HS-27A (cell line): ENCODE measurements around the gene SKAP1.
"Not testable (repeated sequence)": the region's sequence is repeated elsewhere in the genome, so short reads cannot be mapped to it uniquely, and the experiment has no call there.

Experiments used
- DNase-seq: peaks from one replicate; pipeline ENCODE4 v3.0.0-alpha.2; 2012; ENCODE audit warnings: low read depth, missing footprints

SKAP1 gene

GRCh38 chr17:48317732-48318131 lies 112.3 kb downstream of the SKAP1 start:
- no peak for DNase-seq

DNA sequence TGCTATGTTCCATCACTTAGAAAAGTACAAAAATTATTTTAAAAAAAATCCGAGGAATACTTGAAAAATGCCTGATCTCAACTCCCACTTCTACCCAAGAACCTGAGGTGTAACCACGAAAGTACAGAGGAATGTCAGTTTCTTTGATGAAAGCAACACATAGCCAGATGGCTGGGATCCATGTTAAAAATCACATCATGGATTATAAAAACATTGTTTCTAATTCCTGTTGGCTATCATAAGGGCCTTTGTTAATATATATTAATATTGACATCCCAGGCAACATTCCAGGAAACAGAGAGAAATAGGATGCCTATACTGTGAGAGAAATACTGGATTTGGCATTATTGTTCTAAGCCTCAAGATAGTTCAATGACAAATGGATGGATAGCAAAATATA lies 115.3 kb downstream of the SKAP1 start:
- DNase-seq = no peak

DNA sequence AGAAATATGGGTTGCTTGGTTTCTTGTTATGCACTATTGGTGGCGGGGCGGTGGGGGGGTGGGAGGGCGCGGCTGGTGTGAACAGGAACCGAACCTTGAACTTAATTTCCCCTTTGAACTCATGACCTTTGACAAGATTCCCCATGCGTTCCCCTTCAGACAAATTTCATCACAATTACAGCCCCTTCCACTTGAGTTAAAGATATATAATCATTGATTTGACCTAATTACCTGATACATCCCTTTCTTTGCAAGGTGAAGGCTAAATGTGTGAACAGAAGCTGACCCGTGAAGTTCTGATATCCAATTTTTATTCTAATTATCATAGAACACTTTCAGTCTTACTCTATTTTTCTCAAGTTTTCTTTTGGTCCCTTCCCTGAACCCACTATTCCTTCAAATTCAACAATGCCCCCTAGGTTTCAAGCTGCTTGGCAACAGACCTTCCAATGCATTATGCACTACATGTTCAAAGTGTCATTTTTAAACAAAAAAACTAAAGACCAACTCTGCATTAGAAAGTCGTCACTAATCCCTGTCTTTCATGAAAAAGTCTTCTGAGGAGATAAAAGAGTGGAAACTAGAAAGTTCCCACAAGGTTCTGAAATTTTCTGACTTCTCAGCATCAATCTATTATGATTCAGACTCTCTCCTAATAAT lies 116.8 kb downstream of the SKAP1 start:
- DNase-seq = no peak

GRCh38 chr17:48311324-48311723 lies 118.7 kb downstream of the SKAP1 start:
- DNase-seq = no peak

DNA sequence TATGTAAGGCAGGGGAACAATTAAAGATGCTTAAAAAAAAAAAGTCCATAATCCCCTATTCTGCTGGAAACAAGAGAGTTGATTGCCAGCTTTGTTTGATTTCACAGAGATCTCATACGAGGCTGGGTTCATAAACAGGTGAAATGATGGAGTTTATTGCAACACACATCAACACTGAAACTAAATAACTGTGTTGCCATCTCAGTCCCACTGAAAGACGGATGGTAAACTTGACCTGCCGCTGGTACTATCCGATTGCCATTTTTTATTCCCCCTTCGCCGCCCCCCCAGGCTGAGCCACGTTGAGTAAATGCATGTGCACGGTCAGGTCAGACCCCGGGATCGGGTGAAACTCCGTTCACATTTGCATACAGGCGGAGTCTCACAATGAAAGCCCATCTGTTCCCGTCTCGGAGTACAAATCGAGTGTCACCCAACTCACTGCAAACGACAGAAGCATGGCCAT lies 119.2 kb downstream of the SKAP1 start:
- no peak for DNase-seq

DNA sequence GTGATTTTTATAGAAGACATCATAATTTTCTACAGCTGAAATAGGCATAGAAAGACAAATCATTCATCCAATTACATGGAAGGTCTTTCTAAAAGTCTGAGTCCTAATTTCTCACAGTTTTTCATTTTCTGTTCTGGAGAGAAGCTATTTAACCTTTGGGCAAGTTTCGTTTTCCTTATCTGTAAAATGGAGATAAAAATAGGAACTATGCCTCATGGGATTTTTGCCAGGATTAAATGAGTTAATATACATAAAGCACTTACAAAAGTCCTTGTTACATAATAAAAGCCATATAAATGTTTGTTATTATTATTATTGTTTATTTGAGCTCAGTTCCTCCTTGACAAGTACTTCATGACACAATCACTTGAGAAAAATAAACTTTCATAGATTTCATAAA lies 121.4 kb downstream of the SKAP1 start:
- DNase-seq = no peak

GRCh38 chr17:48307814-48308411 lies 122.1 kb downstream of the SKAP1 start:
- DNase-seq = peak; percentile 17

DNA sequence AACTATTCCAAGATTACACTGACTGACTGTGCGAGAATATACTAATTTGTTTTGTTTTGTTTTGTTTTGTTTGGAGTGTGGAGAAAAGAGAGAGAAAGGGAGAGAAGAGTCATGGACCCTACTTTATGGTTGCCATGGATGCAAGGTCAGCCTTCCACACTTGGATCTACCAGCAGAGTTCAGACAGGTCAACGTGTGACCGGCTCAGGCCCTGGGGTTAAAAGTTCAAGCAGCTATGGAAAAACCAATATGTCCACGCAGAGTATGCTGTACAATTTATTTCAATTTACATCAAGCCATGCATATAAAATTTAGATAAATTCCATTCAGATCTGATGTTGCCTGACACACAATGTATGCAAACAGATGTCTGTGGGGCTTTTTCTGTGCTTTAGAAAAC lies 122.8 kb downstream of the SKAP1 start:
- DNase-seq = no peak

- no peak for DNase-seq
Observed at GRCh38 chr17:48301002-48301401, 129.0 kb downstream of the SKAP1 start.

DNA sequence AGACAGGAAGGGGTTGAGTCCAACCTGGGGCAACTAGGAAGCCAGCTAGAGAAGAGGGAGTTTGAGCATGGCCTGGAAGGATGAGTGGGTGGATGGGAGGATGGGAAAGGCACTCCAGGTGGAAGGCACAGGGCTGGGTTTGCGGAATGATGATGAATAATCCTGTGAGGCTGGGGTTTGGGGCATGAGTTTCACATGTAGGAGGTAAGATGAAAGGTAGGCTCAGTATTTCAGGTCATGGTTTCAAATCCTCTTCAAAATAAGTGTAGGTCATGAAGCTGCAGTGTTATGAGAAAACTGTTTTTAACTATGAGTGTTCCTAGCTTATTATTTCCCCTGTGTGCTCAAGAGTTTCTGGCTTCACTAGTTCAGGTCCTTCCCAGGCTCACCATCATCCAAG lies 130.3 kb downstream of the SKAP1 start:
- DNase-seq = no peak

DNA sequence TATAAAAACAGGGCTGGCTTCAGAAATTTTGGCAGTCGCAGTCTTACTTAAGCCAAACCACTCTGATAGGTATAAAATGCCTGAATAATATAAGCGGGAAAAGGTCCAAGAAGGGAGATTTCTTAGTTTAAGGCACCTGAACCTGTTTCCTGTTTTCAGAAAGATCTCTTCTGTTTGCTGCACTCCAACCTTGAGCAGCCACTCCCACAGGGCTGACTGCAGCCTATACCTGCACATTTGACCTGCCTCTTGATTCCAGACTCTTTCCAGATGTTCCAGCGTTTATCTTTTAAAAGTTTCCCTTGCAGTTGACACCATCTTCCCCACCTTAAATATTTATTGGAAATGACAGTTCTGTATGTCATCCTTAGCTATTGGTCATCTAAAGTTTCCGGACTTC lies 132.2 kb downstream of the SKAP1 start:
- no peak for DNase-seq

DNA sequence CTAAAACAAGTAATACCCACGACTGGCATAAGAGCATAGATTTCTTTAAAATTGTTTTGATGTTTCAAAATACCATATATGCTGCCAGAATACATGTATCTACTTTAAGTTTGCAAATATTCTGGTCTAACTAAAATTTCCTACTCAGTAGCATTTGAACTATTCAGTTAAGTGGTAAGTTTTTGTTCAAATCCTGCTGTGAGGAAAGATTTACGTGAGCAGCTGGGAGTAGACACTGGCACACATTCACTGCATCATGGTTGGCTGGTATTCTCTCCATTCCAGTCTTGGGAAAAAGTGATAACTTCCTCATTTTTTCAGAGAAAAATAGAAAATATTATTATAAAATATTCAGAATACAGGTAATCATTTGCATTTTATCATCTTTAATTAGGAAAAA lies 133.6 kb downstream of the SKAP1 start:
- DNase-seq = no peak

- no peak for DNase-seq
Observed at GRCh38 chr17:48295362-48296288, 134.4 kb downstream of the SKAP1 start.

GRCh38 chr17:48294806-48295361 lies 135.1 kb downstream of the SKAP1 start:
- no peak for DNase-seq

DNA sequence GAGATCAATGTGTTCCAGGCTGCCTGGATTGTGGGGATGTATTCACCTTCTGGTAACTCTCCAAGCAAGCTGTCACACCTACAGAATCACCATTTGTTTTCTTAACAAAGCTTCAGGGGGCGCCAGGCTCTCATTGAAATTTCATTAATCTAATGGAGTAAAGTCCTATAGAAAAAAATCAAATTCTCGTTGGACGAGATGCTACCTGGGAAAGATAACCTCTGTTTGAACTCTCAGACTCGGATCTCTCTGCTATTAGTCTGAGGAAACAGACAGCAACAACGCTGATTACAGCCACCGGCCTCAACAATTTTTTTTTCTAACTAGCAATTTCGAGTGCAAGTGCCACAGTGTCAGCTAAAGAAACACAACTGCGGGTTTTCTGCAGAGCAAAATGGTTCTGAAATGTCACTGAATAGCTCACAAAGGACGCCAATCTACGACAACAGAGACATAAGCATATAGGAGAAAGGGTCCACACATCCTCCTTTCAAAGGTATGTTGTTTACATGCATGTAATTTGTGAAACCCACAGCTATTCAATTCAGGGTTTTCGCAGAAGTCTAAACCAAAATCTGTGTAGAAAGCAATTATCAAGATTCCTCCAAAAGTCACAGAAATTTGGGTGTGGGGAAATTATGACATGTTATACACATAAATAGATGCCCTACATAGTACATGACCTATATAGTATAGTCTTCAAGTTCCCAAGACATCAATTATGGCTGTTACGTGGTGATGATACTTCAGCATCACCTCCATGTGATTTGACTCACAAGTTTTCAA lies 135.8 kb downstream of the SKAP1 start:
- no peak for DNase-seq

- DNase-seq = no peak
Observed at GRCh38 chr17:48293319-48294019, 136.5 kb downstream of the SKAP1 start.

DNA sequence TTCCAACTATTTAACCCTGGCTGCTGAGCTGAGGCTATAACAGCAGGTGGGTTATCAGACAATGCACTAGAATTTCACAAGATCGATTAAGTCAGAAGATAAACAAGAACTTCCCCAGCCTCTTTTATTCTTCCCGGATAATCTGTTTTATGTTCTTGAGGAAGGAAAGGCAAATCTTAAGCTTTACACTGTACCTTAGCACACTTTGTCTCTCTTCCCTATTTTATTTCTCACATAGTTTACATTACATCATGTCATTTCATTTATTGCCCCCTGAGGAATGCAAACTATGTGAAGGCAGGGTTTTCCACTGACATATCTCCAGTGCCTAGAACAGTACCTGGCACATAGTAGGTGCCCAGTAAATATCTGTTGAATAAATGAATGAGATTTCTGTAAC lies 139.6 kb downstream of the SKAP1 start:
- DNase-seq = no peak

- DNase-seq = not testable (repeated sequence)
Observed at GRCh38 chr17:48286917-48287316, 143.1 kb downstream of the SKAP1 start.

DNA sequence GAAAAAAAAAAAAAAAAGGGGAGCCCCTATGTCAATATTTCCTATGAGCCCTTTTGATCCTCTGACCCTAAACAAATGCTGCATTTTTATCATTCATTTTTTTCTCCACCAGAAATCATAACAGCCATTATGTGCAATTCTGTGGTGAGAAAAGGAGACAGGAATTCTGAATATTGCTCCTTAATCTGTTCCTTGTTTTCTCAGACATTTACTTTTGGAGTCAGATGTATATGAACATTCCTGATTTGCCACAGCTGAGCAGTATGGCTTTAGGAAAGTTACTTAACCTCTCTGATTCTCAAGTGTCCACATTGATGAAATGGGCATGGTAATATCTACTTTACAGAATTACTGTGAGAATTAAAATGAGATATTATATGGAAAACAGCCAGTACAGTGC lies 144.4 kb downstream of the SKAP1 start:
- DNase-seq = no peak

DNA sequence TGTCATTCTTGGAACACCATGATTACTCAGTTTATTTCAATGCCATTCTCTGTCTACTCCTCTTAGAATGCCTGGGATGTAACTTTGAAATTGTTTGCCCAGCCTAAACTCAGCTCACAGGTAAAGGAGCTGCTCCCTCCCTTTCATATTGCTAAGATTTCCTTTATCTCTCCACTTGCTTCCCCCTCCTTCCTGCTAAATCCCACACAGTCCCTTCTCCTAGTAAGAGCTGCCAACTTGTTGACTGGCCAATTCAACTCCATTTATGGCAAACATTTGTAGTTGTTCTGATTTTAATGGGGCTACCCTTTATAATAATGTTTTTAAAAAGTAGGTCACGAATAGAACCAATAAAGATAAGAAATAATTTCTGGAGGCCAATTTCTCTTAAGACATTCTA lies 146.1 kb downstream of the SKAP1 start:
- no peak for DNase-seq

DNA sequence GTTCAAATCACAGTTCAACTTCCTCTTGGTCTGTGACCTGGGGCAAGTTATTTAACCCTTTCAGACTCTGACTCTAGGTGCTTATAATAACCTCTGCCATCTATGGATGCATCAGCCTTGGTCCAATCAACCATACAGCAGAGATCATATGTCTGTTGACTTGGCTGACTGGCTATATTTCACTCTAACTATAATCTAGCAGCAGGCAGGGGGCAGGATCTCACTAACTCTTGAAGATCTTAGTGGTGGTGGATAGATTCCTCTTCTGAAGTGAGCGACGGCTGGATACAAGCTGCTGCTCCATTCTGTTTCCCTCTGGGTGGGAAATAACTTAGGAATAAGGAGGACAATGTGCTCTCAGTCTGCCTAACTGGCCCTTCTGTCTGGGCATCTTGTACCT lies 146.6 kb downstream of the SKAP1 start:
- DNase-seq = no peak
